ENCODE results near the gene RAD52.

DNA sequence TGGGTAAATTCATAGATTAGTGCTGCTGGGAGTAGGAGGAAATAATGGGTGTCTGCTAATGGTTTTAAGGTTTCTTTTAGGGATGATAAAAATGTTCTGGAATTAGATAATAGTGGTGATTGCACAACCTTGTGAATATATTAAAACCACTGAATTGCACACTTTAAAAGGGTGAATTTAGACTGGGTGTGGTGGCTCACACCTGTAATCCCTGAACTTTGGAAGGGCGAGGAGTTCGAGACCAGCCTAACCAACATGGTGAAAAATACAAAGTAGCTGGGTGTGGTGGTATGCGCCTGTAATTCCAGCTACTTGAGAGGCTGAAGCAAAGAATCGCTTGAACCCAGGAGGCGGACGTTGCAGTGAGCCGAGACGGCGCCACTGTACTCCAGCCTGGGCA, 1.3 kb downstream of the RAD52 start:
- no peak for TF ChIP-seq EZH2 (IDR thresholded peaks at IDR 0.05; ENCODE audit: borderline replicate concordance)
- TF ChIP-seq, protein P1, sequence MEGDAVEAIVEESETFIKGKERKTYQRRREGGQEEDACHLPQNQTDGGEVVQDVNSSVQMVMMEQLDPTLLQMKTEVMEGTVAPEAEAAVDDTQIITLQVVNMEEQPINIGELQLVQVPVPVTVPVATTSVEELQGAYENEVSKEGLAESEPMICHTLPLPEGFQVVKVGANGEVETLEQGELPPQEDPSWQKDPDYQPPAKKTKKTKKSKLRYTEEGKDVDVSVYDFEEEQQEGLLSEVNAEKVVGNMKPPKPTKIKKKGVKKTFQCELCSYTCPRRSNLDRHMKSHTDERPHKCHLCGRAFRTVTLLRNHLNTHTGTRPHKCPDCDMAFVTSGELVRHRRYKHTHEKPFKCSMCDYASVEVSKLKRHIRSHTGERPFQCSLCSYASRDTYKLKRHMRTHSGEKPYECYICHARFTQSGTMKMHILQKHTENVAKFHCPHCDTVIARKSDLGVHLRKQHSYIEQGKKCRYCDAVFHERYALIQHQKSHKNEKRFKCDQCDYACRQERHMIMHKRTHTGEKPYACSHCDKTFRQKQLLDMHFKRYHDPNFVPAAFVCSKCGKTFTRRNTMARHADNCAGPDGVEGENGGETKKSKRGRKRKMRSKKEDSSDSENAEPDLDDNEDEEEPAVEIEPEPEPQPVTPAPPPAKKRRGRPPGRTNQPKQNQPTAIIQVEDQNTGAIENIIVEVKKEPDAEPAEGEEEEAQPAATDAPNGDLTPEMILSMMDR (IDR thresholded peaks at IDR 0.05; ENCODE audit: poor library complexity): no peak

All from hepatocyte (in vitro differentiated cells).